ENCODE data around the gene PCSK5.

The PCSK5 gene

DNA sequence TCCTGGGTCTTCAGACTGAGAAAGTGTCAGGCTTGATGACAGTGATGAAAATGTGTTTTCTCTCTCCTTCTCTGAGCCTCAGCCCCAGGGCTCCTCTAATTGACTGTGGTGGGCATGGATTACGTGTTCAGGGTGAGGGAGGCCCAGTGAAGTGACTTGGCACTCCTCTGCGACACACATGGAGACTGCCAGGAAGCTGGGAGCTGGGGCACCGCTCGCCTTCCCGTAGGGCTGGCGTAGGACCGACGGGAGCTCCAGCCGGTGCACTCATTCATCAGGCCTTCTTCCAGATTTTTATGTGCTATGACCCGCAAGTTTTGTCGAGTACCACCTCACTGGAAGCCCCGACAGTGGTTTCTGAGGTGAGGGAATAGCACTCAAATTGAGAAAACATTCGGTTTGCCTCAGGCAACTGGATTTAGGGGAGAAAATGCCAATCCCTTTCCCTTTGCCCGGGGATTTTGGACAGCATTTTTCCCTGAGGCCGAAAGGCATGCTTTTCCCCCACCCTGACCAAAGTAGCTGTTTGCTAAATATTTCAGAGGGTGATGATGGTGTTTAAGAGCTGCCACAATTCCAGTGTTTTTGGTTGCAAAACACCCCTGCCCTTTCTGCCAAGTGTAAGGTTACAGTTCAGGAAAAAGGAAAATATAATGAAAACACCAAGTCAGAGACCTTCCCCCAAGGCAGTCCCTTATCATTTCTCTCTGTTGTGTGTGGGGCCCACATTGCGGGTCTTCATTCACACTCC, 83.7 kb downstream of the PCSK5 start:
- DNase-seq: no peak

DNA sequence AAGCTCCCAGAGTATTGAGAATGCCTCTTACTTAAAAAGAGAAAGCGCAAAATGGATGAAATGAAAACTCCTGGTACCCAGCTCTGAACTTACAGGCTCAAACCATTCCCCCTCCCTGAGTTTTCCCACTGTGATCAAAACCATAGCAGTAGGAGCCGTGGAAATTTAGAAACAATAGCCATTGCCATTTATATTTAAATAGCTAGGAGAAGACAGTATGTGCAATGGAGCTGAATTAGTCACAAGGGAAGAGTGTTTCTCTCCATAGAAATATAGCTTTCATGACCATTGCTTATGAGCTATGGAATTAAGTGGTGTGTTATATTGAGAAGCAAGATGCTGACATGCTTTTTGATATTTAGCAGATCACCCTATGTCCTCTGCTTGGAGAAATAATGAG, 84.6 kb downstream of the PCSK5 start:
- DNase-seq: no peak

DNA sequence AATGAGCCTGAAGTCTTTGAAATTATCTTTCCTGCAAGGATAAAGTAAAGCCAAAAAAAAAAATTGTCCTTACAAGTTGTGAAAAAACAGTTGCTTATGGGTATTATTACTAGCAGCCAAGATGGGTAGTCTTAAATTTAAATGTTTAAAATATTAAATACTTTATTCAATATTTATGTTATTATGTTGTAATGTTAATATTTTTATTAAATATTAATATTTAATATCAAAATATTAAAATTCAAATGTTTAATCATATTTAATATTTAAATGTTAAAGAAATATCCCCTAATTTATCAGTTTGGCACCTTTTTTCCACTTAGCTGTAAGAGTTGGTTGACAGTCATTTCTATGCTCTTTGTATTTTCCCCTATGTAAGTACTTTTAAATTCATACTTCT, 86.1 kb downstream of the PCSK5 start:
- DNase-seq: no peak

DNA sequence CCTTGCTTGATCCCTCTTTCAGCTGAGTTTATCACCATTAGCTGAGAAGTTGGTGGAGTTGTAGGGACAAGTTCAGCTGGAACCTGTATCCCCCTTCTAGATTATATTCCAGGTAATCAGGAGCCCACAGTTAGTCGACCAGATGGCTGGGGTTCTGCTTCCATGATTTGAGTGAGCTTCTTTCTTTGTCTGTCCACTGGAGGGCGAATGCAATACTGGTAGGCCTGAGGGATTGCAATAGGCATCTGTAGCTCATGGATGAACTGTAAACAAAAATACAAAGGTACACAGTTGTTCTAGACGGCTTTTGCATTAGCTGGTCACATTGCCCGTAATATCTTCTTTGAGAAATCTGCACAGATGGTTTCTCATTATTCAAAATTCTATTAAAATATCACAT, 88.9 kb downstream of the PCSK5 start:
- no peak for DNase-seq

DNA sequence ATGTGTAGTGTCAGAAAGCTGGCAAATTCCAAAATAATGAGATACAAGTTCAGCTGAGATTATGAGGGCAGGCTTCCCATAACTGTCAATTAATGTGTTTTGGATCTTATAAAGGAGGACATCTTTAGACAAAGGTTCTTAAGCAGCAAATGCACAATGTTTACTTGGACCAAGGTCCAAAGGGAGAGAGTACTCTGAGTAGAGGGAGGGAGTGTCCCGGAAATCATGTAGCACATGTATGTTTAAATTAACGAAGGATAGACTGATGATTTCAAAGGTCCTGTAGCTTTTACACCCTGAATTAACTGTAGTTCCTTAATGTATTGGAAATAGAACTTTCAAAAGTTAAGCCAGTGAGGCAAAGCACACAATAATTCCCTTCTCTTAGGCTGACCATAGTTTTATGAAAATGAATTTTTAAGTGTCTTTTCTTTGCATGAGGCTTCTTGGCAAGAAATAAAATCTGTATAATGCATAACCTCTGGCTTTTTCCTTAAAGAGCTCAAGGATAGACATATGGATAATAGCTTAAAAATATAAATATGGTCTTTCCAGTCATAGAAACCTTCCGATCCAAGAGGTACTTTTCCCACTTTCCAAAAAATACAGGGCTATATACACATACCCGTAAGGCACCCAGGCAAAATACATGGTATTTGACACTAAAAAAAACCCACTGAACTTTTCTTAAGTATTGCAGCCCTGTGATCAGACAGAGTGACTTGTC, 93.0 kb downstream of the PCSK5 start:
- no peak for DNase-seq

DNA sequence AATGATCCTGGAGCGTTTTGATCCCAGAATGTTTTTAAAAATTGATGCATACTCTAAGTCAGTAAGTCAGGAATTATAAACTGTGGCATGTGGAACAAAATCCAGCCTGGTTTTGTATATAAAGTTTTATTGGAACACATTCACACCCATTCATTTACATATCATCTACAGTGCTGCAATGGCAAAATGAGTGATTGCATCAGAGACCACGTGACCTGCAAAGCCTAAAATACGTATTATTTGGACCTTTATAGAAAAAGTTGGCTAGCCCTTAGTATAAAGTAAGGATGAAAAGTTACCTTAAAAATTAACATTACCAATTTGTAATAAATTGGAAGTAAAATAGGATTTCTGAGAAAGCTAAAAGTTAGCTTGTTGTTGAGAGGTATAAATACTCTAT, 95.0 kb downstream of the PCSK5 start:
- DNase-seq: no peak

DNA sequence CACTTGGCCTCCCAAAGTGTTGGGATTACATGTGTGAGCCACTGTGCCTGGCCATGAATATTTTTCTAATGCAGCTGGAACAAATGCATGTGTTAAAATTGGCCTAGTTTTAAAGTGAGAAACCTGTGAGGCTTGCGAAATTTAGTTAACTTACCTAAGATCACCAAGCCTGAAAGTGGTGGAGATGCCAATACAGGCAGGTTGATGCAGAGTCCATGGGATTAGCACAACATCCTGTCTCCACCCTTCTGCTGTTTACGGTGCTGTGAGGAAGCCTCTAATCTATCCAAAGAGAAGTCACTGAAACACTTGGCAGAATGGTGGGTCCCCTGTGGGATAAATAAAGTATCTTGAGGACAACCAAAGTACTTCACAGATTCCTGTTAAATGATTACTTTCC, 98.2 kb downstream of the PCSK5 start:
- no peak for DNase-seq

DNA sequence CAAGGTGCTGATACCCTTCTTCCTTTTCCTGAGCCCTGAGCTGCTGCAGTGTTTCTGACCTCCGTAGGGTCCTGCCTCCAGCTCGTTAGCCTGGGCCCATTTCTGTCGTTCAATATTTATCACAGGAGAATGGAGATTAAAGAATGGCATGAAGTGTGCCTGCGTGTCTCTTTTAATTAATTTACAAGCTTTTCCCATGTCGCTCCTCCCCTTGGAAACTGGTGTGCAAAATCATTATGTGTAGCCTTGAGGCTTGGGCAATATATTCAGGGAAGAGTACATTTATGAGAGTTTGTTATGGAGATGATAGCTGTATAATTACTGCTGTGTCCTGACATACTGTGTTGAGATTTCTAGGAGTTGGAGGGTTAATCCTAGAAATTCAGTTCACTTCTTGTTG, 99.7 kb downstream of the PCSK5 start:
- no peak for DNase-seq

DNA sequence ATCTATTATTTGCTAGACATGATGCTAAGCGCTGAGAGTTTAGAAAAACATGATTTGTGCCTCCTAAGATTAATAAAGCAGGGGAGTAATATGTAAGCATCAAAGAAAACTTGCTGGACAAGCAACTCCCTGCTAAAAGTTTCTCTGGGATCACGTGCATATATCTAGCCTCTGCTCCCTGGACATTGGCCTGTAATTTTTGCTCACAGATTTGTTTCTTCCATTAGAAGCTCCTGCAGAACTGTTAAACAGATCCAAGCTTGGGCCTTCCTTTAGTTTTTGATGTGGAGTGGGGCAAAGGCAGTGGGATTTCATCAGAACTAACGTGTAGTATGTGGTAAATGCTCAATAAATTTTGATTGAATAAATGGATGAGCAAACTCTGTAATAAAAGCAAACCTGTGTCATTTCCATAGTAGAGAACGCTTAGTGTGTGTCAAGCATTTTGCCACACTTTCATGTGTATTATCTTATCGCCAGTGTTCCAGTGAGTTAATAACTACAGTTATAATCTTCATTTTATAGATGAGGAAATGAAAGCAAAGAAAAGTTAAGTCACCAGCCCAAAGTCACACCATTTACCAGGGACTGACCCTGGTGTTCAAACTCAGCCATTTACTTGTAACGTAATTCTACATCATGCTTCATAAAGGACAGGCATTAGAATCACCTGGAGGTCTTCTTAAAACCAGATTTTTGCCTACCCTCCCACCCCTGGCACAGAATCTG, 100.3 kb downstream of the PCSK5 start:
- no peak for DNase-seq

DNA sequence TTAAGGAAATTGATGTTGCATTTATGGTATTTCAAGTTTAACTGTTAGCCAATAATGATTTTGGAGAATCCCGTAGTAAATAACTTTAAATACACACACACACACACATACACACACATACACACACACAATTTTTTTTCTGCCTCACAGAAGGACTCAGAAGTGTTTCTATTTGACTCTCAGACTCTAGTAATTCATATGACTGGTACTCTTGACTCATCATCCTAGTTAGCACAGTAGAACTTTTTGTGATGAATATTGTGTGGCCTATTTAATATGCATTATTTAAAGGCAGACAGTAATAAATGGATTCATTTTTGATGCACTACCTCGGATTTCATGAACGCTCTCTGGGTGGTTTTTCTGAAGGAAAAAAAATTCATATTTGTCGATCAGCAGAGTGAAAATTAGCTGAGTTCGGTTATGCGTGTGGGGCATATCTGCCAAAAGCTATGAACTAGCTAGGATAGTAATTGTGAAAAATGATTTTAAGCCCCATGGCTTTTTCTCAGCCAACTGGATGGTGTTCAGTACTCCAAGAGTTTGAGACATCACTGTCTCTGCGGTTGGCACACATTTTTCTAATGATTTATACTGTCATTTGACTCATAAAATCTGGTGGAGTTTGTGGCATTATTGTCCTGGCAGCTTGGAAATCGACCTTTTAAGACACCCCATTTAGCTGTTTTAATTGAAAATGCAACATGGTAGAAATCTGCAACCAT, 102.2 kb downstream of the PCSK5 start:
- no peak for DNase-seq

DNA sequence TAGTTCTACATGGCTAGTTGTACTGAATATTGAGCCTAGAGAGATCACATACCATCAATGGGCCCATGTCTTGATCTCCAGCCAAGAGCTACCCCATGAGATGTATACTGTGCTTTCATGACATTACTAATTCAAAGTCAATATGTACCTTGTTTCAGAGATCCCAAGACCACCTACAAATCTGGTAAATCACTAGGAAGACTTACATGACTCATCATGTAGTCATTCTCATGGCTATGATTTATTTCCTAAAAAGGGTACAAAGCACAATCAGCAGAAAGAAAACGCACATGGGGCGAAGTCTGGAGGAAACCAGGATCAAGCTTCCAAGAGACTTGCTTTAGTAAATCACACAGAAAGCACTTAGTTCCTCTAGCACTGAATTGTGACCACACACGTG, 103.0 kb downstream of the PCSK5 start:
- DNase-seq: no peak

DNA sequence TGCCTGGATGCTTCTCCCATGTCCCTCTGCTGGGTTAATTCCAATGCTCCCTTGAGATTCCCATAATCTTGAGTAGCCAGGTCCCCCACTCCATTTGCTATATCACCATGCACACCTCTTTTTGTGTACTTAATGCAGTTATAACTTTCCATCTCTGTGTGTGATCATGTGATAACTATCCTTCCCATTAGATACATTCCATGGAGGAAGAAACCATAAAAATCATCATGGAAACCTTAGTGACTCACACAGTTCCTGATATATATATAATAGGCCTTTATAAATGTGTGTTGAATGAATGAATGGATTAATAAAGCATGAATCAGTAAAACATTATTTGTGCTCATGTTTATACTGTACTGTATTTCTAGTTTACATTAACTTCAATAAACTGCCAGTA, 104.6 kb downstream of the PCSK5 start:
- DNase-seq: no peak

DNA sequence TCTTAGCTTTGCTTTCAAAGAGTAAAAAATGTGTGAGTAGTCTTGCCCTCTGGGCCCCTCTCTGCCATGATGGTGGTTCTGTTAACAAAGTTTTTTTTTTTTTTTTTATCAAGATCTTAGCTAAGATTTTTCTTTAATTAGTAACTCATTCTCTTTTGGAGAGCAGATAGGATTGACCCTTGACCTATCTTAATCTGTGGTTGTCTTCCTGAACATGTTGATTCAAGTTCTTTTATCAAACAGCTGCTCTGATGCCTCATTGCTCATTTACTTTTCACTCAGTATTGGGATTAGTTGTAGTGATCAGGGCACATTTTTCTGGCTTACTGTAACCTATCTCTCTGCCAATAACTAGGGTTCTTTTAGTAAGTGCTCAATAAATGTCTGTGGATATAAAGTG, 106.3 kb downstream of the PCSK5 start:
- DNase-seq: no peak

DNA sequence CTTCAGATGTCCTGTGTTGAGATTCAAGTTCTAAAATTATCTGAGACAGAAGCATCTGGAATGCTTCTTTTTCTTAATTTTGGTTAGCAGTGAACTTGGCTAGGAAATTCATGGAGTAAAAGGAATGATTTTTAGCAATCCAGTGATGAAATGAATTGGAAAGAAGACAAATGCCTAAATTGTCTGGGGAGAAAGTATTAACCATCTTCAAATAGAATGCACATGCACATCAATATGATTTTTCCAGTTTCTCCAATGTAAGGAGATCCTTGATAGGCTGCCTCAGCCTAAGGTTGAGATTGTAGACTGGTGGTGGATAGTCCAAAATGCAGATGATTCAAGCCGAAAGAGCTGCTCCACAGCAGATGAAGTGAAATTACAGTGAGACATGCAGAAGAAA, 106.7 kb downstream of the PCSK5 start:
- DNase-seq: no peak

DNA sequence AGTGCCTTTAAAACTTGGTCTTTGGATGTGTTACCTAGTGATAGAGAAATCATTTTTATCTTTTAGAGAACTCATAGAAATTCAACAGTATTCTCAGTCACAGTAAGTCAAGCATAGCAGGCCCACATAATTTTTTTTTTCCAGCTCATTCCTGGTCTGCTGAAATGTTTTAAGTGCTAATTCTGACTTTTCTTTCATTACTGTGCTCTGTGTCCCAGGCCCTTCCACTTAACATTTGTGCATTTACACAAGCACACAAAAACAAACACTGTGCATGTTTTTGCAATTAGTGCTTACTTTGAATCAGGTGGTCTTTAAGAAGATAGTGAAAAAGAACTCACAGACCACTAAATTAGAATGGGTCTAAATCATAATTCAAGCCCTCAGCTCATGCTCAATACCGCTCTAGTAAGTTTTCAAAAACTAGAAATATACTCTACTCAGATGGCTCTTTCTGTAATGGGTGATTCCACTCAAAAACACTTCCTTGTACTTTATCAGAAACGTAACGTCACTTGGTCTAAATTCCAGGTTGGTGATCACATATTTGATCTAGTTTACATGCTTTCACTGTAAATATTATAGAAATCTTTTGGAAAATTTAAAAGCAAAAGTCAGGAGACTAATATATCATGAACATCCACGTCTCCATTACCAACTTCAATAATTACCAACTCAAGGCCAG, 107.8 kb downstream of the PCSK5 start:
- no peak for DNase-seq

DNA sequence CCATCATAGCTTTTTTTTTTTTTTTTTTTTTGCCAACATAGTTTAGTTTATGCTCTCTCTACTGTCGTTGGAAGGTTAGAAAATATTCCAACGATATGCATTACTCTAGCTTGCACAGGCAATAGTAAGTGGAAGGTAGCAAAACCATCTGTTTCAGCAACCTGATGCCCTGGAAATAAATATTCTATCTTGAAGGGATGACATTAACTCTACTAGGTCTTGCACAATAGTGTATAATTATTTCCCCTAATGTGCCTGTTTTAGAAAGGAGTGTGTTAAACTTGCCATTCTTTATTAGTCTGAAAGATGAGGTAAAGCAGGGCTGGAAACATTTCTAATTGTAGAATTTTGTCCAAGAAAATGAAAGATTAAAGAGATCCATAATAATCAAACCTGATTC, 111.0 kb downstream of the PCSK5 start:
- DNase-seq: no peak

DNA sequence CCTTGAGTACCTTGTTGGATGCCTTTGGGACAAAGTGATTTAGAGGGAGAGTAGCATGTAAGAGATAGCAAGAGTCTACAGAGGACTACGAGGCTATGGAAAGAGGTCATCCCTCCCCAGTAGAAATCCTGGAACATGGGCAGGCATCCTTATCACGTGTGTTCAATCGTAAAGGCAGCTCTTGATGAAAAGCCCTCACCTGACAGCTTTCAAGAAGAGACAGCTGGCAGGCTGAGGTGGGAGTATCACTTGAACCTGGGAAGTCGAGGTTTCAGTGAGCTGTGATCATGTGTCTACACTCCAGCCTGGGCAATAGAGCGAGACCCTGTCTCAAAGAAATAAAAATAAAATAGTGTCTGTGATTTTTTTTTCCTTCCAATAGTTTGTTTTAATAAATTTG, 112.6 kb downstream of the PCSK5 start:
- DNase-seq: no peak

DNA sequence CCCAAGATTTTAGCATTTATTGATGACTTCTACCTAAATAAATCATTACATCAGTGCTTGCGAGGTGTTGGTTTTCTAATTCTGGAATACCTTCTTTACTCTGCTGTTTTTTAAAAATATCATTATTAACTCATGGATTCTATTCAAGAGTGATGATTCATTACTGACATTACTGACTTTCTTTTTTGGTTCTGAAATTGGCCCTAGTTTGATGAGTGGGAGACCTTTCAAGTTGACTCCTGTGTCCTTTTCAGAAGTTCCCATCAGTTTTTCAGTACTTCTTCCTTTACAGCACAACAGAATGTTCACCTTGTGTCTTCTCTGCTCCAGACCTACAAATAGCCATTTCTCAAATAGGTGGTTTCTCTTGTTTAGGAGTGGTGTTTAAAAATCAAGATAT, 114.1 kb downstream of the PCSK5 start:
- no peak for DNase-seq

DNA sequence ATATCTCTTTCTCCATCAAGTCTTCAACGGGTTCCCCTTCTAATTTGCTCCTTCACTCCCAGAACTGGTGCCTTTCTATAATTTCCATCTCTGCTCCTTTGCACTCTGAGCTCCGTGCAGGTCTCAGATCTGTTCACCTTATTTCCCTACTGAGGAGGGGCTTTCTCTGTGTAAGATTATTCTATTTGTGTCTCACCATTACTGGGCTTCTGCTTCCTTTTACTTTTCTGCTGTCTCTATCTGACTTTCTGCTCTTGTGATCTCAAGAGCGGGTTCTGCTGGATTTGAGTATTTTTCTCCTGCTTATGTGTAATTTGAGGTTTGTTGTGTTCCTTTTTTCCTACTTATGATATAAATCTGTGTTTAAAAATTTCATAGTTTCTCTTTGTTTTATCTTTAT, 117.5 kb downstream of the PCSK5 start:
- no peak for DNase-seq

DNA sequence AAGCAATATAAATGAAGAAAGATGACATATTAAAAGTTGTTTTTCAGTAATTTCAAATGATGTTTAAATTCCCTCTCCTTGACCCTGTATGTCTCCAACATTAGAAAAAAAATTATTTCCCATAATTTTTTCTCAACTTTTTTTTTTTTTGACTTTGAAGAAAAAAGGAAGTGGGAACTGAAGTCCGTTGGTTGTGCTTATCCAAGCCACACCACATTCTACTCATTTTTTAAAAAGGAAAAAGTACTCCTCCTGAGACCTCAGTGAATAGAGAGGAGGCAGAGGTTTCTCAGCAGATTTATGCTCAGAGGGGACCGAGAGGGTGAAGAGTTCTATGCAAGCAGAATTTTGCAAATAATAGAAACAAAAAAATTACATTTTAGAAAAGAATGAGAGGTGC, 123.3 kb downstream of the PCSK5 start:
- no peak for DNase-seq

DNA sequence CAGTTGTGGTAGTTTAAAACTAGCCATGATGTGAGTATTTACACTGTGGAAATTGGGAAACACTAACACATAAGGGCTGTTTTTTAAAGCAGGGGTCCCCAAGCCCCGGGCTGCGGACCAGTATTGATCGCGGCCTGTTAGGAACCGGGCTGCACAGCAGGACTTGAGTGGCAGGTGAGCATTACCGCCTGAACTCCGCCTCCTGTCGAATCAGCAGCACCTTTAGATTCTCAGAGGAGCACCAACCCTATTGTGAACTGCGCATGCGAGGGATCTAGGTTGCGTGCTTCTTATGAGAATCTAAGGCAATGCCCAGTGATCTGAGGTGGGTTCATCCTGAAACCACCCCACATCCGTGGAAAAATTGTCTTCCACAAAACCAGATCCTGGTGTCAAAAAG, 127.8 kb downstream of the PCSK5 start:
- DNase-seq: no peak

DNA sequence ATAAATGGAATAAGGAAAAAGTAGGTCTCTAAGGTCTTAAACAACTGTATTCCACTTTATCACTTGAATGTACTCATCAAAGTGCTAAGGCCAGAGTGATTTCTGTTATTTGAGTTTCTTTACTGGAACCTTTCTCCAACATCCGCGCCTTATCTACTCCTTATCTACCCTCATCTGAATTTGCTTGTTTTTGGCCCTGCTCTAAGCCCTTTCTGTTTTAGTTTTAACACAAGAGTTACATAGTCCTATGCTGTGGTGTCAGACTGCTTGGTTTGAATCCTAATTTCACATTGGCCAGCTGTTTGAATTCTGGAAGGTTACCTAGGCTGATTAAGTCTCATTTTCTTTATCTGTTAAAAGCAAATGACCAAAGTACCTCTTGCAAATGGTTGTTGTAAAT, 128.3 kb downstream of the PCSK5 start:
- no peak for DNase-seq

DNA sequence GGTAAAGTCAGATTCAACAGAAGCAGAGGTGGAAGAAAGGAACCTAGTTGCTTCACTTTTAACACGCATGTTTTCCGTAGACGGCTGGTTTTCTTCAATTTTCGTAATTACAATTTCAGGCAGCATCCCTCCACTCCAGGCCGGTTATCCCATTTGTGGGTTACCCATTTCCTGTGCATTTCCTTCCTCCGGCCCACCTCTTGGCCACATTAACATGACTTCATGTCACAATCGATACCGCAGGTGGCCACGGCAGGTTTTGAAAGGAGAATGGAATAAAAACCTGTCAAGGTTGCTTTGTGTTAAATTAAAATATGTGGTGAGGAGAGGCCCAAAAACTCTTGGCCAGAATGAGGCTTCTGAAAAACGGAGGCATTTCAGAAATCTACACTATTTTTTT, 130.2 kb downstream of the PCSK5 start:
- DNase-seq: no peak
